WTC11 (cell line): ENCODE results near the gene ALDH3B1. TPM values are rescaled to one million over a fixed set of nuclear protein-coding genes. Genes with fewer than 3 reads are reported as not detected.

Experiments used
- ATAC-seq: fragments of 200-7000 bp; cut with Tn5 transposase; 2 replicates; pipeline ENCODE4 v1.10.0; 2021; ENCODE audit warnings: mild to moderate bottlenecking, moderate library complexity
- CTCF ChIA-PET: fragments of 300-600 bp; sonication (Branson Sonifier 250); formaldehyde crosslinking; loops from one replicate; lab custom pipeline; 2021; ENCODE audit warnings: antibody characterized with exemption; lab: Charles Lee
- POLR2A ChIA-PET: fragments of 350-600 bp; sonication (Branson Sonifier 250); formaldehyde crosslinking; loops from one replicate; lab custom pipeline; 2021; ENCODE audit warnings: antibody characterized with exemption; lab: Charles Lee
- DNase-seq: peaks from one replicate; pipeline ENCODE4 v3.0.0; 2021; ENCODE audit warnings: low spot score
- H3K27ac Mint-ChIP-seq: 2 replicates; pipeline ENCODE4 v1.8.0; 2021; ENCODE audit warnings: mixed read lengths
- H3K27me3 Mint-ChIP-seq: 2 replicates; pipeline ENCODE4 v1.8.0; 2021; ENCODE audit warnings: low read depth, mild to moderate bottlenecking, moderate library complexity, mixed read lengths
- H3K36me3 Mint-ChIP-seq: 2 replicates; pipeline ENCODE4 v1.8.0; 2021; ENCODE audit warnings: mixed read lengths
- H3K4me1 Mint-ChIP-seq: 2 replicates; pipeline ENCODE4 v1.8.0; 2022; ENCODE audit warnings: mixed read lengths
- H3K4me3 Mint-ChIP-seq: 2 replicates; pipeline ENCODE4 v1.8.0; 2021; ENCODE audit warnings: mild to moderate bottlenecking, moderate library complexity, mixed read lengths
- H3K9me3 Mint-ChIP-seq: 2 replicates; pipeline ENCODE4 v1.8.0; 2021; ENCODE audit warnings: mixed read lengths
- ELF4 ChIP-seq: sonication (generic); formaldehyde crosslinking; IDR thresholded peaks from 2 replicates; pipeline ENCODE4 v1.8.1; 2022; ENCODE audit warnings: low read depth, mild to moderate bottlenecking, moderate library complexity, missing genetic modification reagents
- EMX1 ChIP-seq: fragments of 250-450 bp; sonication (Bioruptor Pico); IDR thresholded peaks from 2 replicates; pipeline ENCODE4 v1.8.0; 2021; ENCODE audit warnings: mild to moderate bottlenecking
- ESRRA ChIP-seq: sonication (generic); formaldehyde crosslinking; IDR thresholded peaks from 2 replicates; pipeline ENCODE4 v1.8.1; 2022; ENCODE audit warnings: mild to moderate bottlenecking, missing genetic modification reagents, borderline replicate concordance
- ETV6 ChIP-seq: sonication (generic); formaldehyde crosslinking; IDR thresholded peaks from 2 replicates; pipeline ENCODE4 v1.8.1; 2022; ENCODE audit warnings: mild to moderate bottlenecking, missing genetic modification reagents
- GRHL2 ChIP-seq: fragments of 250-450 bp; sonication (Bioruptor Pico); IDR thresholded peaks from 2 replicates; pipeline ENCODE4 v1.8.0; 2022; ENCODE audit warnings: mild to moderate bottlenecking, moderate library complexity; ENCODE audit not compliant: insufficient replicate concordance, severe bottlenecking
- NFE2L1 ChIP-seq: sonication (generic); formaldehyde crosslinking; IDR thresholded peaks from 2 replicates; pipeline ENCODE4 v1.8.1; 2023; ENCODE audit warnings: missing genetic modification reagents
- NFYB ChIP-seq: sonication (generic); formaldehyde crosslinking; conservative IDR thresholded peaks from 2 replicates; pipeline ENCODE4 v1.8.0; 2022; ENCODE audit warnings: low read depth, missing genetic modification reagents
- OVOL2 ChIP-seq: fragments of 250-450 bp; sonication (Bioruptor Pico); IDR thresholded peaks from 2 replicates; pipeline ENCODE4 v1.9.0; 2021; ENCODE audit warnings: mild to moderate bottlenecking, borderline replicate concordance
- SP1 ChIP-seq: sonication (generic); formaldehyde crosslinking; conservative IDR thresholded peaks from 2 replicates; pipeline ENCODE4 v1.8.1; 2022; ENCODE audit warnings: missing genetic modification reagents
- ZNF121 ChIP-seq: sonication (generic); formaldehyde crosslinking; IDR thresholded peaks from 2 replicates; pipeline ENCODE4 v1.8.0; 2023; ENCODE audit warnings: missing genetic modification reagents
- ZNF219 ChIP-seq: sonication (generic); formaldehyde crosslinking; IDR thresholded peaks from 2 replicates; pipeline ENCODE4 v1.8.0; 2023; ENCODE audit warnings: missing genetic modification reagents, mild to moderate bottlenecking, borderline replicate concordance
- ZNF317 ChIP-seq: sonication (generic); formaldehyde crosslinking; IDR thresholded peaks from 2 replicates; pipeline ENCODE4 v1.8.1; 2023; ENCODE audit warnings: low read depth, mild to moderate bottlenecking, moderate library complexity, missing genetic modification reagents, borderline replicate concordance
- total RNA-seq: library from RNA; stranded (reverse); gene quantifications from 3 replicates; pipeline ENCODE4 v1.2.3, GENCODE V29; 2021
- TF ChIP-seq, protein P1 (sequence below): sonication (generic); formaldehyde crosslinking; IDR thresholded peaks from 2 replicates; pipeline ENCODE4 v1.8.1; 2023; ENCODE audit warnings: mild to moderate bottlenecking, missing genetic modification reagents
- TF ChIP-seq, protein P2 (sequence below): sonication (generic); formaldehyde crosslinking; IDR thresholded peaks from 2 replicates; pipeline ENCODE4 v1.8.0; 2022; ENCODE audit warnings: mild to moderate bottlenecking, missing genetic modification reagents
- TF ChIP-seq, protein P3 (sequence below): sonication (generic); formaldehyde crosslinking; IDR thresholded peaks from 2 replicates; pipeline ENCODE4 v1.8.1; 2023; ENCODE audit warnings: mild to moderate bottlenecking, missing genetic modification reagents, moderate library complexity
- TF ChIP-seq, protein P4 (sequence below): fragments of 250-450 bp; sonication (Bioruptor Pico); IDR thresholded peaks from 2 replicates; pipeline ENCODE4 v1.9.0; 2021; ENCODE audit warnings: mild to moderate bottlenecking
- TF ChIP-seq, protein P5 (sequence below): sonication (generic); formaldehyde crosslinking; IDR thresholded peaks from 2 replicates; pipeline ENCODE4 v1.8.0; 2022; ENCODE audit warnings: mild to moderate bottlenecking, missing genetic modification reagents
- TF ChIP-seq, protein P6 (sequence below): sonication (generic); formaldehyde crosslinking; IDR thresholded peaks from 2 replicates; pipeline ENCODE4 v1.8.1; 2022; ENCODE audit warnings: mild to moderate bottlenecking, moderate library complexity, missing genetic modification reagents
- TF ChIP-seq, protein P7 (sequence below): sonication (generic); formaldehyde crosslinking; conservative IDR thresholded peaks from 2 replicates; pipeline ENCODE4 v1.8.1; 2023; ENCODE audit warnings: mild to moderate bottlenecking, low read depth, missing genetic modification reagents, moderate library complexity
- TF ChIP-seq, protein P8 (sequence below): fragments of 250-450 bp; sonication (Bioruptor Pico); IDR thresholded peaks from 2 replicates; pipeline ENCODE4 v1.9.0; 2021; ENCODE audit warnings: moderate library complexity, mild to moderate bottlenecking, inconsistent platforms, borderline replicate concordance
- TF ChIP-seq, protein P9 (sequence below): sonication (generic); formaldehyde crosslinking; IDR thresholded peaks from 2 replicates; pipeline ENCODE4 v1.8.0; 2022; ENCODE audit warnings: mild to moderate bottlenecking, missing genetic modification reagents

ALDH3B1 gene
- total RNA-seq, 1 experiment from 2014 or later: 0.46 TPM

DNA sequence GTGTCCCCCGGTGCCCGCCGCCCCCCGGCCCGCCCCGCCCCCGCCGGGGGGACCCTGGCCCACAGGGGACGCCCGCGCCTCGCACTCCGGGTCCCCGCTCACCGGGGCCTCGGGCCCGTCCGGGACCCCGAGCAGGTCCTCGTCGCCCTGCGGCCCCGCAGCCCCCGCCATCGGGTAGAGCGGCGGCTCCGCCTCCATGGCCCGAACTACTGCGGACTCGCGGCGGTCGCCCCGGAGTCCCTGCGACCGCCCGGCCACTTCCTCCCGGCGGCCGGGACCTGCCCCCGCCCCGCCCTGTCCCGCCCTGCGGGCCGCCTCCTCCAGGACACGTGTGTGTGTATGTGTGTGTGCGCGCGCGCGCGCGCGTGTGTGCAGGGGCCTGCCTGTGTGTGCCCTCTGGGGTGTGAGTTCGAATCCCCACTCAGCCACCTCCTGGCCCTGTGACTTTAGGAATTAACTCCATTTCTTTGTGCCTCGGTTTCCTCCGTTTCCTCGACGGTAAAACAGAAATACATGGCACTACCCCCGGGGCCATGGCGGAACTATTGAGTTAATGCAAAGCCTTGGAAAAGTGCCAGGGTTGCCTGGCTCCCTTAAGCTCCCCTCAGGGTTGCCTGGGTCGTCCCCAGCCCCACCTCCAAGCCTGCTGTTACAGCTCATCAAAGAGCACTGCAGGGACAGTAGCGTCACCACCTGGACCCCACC lies 6.1 kb upstream of the ALDH3B1 start, which contains the start of gene UNC93B1:
Gene UNC93B1, minus strand, starts transcription at position 252 of the 705 bp plus-strand sequence. Its CDS starts 54 bp downstream, at position 198.
- ChIA-PET CTCF (interaction anchor here (1.9 to 2.0 kb wide), 2 partner anchors 11 to 49 kb away, joined by 9 to 10 read pairs; no protein-coding TSS in a partner anchor), POLR2A (no interaction called here)
- TF ChIP-seq NFYB (CRISPR knock-in tag) (no peak), EMX1 (no peak), ESRRA (CRISPR knock-in tag) (no peak), ZNF317 (CRISPR knock-in tag) (no peak), ELF4 (CRISPR knock-in tag) (no peak), SP1 (CRISPR knock-in tag) (peak; percentile 69), OVOL2 (CRISPR knock-in tag) (no peak), NFE2L1 (CRISPR knock-in tag) (no peak)
- TF ChIP-seq, protein P1, sequence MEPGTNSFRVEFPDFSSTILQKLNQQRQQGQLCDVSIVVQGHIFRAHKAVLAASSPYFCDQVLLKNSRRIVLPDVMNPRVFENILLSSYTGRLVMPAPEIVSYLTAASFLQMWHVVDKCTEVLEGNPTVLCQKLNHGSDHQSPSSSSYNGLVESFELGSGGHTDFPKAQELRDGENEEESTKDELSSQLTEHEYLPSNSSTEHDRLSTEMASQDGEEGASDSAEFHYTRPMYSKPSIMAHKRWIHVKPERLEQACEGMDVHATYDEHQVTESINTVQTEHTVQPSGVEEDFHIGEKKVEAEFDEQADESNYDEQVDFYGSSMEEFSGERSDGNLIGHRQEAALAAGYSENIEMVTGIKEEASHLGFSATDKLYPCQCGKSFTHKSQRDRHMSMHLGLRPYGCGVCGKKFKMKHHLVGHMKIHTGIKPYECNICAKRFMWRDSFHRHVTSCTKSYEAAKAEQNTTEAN (CRISPR knock-in tag): 0 out of 2 replicates have a peak, but pooled peaks have one; percentile 85
- TF ChIP-seq, protein P2, sequence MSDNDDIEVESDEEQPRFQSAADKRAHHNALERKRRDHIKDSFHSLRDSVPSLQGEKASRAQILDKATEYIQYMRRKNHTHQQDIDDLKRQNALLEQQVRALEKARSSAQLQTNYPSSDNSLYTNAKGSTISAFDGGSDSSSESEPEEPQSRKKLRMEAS (CRISPR knock-in tag): peak; percentile 70
- TF ChIP-seq, protein P3, sequence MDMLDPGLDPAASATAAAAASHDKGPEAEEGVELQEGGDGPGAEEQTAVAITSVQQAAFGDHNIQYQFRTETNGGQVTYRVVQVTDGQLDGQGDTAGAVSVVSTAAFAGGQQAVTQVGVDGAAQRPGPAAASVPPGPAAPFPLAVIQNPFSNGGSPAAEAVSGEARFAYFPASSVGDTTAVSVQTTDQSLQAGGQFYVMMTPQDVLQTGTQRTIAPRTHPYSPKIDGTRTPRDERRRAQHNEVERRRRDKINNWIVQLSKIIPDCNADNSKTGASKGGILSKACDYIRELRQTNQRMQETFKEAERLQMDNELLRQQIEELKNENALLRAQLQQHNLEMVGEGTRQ: peak; percentile 71
- TF ChIP-seq, protein P4, sequence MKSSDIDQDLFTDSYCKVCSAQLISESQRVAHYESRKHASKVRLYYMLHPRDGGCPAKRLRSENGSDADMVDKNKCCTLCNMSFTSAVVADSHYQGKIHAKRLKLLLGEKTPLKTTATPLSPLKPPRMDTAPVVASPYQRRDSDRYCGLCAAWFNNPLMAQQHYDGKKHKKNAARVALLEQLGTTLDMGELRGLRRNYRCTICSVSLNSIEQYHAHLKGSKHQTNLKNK (CRISPR knock-in tag): no peak
- TF ChIP-seq, protein P5, sequence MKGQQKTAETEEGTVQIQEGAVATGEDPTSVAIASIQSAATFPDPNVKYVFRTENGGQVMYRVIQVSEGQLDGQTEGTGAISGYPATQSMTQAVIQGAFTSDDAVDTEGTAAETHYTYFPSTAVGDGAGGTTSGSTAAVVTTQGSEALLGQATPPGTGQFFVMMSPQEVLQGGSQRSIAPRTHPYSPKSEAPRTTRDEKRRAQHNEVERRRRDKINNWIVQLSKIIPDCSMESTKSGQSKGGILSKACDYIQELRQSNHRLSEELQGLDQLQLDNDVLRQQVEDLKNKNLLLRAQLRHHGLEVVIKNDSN: peak; percentile 60; the same call in 1 of the 2 replicates
- H3K36me3 Mint-ChIP-seq: peaks cover 2% of the 10 kb centered on the region
- peak within 1 kb of the TSS; percentile 76 for H3K4me3 Mint-ChIP-seq
- no peaks in the 10 kb centered on the region for H3K9me3 Mint-ChIP-seq
- 0 out of 2 replicates have a peak within 1 kb of the TSS, but pooled peaks have one; percentile 49 for H3K27ac Mint-ChIP-seq
- peaks cover 22% of the 10 kb centered on the region for H3K4me1 Mint-ChIP-seq
- ATAC-seq (peak; percentile 79), DNase-seq (peak; percentile 78)
- H3K27me3 Mint-ChIP-seq: no peaks in the 10 kb centered on the region; the same call in none of the 2 replicates

DNA sequence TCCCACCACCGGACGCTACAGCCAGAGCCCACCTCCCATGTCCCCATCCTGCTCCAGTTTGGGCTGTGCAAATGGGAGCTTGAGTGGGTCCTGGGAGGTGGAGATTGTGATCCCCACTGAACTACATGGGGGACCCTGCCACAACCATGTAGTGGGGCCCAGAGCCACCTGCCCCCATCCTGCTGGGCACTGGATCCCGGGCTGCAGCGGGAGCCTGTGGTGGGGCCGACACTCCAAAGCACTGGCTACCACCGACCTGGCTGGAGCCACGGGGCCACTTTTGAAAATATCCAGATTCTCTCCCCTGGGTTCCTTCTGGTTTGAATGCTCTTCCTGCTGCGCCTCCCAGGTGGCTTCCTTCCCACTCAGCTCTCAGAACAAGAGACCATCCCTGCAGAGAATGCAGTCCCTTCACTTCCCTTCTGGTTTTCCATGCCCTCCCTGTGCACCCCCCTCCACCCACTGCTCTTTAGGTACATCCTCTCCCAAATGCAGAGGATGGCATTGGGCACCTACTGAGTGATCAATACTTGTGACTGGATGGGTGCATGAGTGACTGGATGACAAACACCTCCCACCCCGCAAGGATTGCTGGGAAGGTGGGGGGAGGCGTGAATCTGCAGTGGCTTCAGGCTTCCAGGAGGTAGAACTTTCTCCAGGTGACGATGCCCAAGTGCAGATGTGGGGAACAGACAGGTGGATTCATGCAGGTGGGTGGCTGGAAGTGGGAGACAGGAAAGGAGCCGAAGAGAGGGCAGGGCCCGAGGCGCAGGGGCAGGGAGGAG lies 5.4 kb upstream of the ALDH3B1 start:
- Mint-ChIP-seq H3K4me3 (peak overlapping the region; percentile 75), H3K4me1 (peaks cover 29% of the 10 kb centered on the region)
- CTCF ChIA-PET: no interaction called here

More for the DNA sequence above, 5.4 kb upstream of the ALDH3B1 start:
- no peak for ATAC-seq
- Mint-ChIP-seq H3K9me3 (no peaks in the 10 kb centered on the region), H3K27me3 (no peaks in the 10 kb centered on the region; the same call in none of the 2 replicates), H3K27ac (no peak overlapping the region), H3K36me3 (peaks cover 2% of the 10 kb centered on the region)
- TF ChIP-seq ETV6 (CRISPR knock-in tag) (no peak), ZNF121 (no peak), ZNF219 (no peak), GRHL2 (CRISPR knock-in tag) (no peak)
- TF ChIP-seq, protein P6, sequence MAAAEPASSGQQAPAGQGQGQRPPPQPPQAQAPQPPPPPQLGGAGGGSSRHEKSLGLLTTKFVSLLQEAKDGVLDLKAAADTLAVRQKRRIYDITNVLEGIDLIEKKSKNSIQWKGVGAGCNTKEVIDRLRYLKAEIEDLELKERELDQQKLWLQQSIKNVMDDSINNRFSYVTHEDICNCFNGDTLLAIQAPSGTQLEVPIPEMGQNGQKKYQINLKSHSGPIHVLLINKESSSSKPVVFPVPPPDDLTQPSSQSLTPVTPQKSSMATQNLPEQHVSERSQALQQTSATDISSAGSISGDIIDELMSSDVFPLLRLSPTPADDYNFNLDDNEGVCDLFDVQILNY (CRISPR knock-in tag): no peak
- TF ChIP-seq, protein P7, sequence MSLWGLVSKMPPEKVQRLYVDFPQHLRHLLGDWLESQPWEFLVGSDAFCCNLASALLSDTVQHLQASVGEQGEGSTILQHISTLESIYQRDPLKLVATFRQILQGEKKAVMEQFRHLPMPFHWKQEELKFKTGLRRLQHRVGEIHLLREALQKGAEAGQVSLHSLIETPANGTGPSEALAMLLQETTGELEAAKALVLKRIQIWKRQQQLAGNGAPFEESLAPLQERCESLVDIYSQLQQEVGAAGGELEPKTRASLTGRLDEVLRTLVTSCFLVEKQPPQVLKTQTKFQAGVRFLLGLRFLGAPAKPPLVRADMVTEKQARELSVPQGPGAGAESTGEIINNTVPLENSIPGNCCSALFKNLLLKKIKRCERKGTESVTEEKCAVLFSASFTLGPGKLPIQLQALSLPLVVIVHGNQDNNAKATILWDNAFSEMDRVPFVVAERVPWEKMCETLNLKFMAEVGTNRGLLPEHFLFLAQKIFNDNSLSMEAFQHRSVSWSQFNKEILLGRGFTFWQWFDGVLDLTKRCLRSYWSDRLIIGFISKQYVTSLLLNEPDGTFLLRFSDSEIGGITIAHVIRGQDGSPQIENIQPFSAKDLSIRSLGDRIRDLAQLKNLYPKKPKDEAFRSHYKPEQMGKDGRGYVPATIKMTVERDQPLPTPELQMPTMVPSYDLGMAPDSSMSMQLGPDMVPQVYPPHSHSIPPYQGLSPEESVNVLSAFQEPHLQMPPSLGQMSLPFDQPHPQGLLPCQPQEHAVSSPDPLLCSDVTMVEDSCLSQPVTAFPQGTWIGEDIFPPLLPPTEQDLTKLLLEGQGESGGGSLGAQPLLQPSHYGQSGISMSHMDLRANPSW (CRISPR knock-in tag): no peak
- TF ChIP-seq, protein P8, sequence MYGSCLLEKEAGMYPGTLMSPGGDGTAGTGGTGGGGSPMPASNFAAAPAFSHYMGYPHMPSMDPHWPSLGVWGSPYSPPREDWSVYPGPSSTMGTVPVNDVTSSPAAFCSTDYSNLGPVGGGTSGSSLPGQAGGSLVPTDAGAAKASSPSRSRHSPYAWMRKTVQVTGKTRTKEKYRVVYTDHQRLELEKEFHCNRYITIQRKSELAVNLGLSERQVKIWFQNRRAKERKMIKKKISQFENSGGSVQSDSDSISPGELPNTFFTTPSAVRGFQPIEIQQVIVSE (CRISPR knock-in tag): no peak
- TF ChIP-seq, protein P9, sequence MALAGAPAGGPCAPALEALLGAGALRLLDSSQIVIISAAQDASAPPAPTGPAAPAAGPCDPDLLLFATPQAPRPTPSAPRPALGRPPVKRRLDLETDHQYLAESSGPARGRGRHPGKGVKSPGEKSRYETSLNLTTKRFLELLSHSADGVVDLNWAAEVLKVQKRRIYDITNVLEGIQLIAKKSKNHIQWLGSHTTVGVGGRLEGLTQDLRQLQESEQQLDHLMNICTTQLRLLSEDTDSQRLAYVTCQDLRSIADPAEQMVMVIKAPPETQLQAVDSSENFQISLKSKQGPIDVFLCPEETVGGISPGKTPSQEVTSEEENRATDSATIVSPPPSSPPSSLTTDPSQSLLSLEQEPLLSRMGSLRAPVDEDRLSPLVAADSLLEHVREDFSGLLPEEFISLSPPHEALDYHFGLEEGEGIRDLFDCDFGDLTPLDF (CRISPR knock-in tag): no peak
- DNase-seq: peak; percentile 12
- POLR2A ChIA-PET: no interaction called here
